Stimulated activated naive CD4-positive, alpha-beta T cell (primary cell): ENCODE data around the gene MACROD2.

ENCODE experiments used
- DNase-seq, 6 experiments: peaks; one replicate each; lab custom pipeline; 2025; lab: John Stamatoyannopoulos, UW

The MACROD2 gene

GRCh38 chr20:14647016-14647415, 651.7 kb downstream of the MACROD2 start:
- DNase-seq: no peak

- DNase-seq: no peak
These were observed 654.3 kb downstream of the MACROD2 start for GRCh38 chr20:14649662-14650061.

DNA sequence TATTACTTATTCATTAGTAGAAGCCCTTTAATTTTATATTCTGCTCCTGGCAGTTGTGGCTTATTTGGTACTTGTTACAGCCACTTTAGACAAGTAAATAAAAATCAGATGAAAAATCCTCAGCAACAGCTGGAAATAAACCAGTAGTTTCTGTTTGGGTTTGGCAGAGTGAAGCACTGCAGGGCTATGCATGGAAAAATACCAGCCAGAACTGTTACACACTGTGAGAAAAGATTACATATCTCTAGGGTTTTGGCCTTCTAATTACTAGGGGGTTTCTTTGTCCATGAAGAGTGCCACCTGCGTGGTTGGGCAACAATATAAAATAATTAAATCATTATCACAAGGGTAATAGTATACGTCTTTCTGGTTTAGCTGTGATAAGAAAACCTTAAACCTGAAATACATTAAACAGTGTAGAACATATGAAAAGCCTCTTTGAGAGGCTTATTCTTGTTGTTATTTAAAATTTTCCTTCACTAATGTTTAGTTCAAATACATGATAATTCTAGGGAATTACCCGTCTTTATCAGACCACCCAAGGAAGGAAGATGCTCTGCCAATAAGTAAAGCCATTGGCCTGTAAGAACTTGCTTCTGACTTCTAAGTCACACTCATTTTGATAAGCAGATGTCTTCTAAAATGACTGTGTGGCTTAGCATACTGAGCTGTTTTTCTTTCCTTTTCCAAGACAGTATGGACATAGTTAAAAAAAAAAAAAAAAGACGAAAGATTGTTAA, 662.1 kb downstream of the MACROD2 start:
- no peak for DNase-seq

DNA sequence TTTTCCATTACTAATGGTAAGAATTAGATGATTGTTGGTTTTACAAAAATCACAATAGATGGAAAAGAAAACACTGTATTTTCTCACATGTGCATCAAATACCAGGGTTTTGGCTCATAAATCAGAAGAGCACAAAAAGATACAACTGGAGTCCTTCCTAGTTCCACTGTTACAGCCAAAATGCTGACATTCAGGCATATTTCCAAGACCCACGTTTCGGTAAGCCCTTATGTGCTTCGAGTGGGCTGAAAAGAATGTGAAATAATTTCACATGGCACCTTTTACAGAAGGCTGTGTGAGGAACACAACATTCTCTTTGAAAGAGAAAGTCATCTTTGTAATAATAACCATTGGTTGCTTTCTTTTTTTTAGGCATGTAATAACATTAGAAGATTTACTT, 668.8 kb downstream of the MACROD2 start:
- DNase-seq: no peak

GRCh38 chr20:14666696-14667095, 671.4 kb downstream of the MACROD2 start:
- no peak for DNase-seq

DNA sequence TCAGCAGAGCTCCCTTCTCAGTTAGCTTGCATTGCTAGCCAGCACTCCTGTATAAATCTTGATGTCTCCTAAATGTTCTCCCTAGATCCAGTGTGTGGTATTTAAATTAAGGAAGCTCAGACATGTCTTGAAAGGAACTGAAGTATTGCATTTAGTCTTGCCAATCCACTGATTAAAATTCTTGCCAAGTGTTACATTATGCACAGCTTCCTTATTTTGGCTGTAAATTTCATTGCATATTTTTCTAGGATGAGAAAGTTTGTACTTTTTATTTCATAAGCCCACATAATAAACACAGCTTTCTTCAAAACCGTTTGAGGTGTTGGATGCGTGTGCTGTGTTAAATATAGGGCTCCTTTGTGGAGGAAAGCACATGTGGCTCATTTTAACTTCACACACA, 671.9 kb downstream of the MACROD2 start:
- no peak for DNase-seq

GRCh38 chr20:14672066-14672465, 676.8 kb downstream of the MACROD2 start:
- no peak for DNase-seq

- DNase-seq: no peak
These were observed 677.8 kb downstream of the MACROD2 start for GRCh38 chr20:14673164-14673563.

DNA sequence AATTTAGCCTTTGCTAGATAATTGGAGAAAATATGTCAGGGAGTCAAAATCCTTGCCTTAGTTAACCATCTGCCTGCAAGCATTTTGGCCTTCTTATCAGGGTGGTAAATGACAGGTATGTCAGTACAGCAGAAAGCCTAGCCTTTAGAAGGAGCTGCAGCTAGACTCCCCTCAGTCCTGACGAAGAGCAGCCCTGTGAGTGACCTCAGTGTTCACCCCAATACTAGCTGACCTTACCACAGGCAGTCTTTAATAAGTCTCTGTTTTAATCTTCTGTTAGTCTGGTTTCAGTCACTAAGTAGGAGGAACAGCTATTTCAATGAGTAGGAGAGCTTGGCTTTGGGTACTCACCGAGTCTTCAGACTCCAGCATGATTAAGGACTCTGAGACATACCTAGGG, 682.1 kb downstream of the MACROD2 start:
- DNase-seq: no peak

DNA sequence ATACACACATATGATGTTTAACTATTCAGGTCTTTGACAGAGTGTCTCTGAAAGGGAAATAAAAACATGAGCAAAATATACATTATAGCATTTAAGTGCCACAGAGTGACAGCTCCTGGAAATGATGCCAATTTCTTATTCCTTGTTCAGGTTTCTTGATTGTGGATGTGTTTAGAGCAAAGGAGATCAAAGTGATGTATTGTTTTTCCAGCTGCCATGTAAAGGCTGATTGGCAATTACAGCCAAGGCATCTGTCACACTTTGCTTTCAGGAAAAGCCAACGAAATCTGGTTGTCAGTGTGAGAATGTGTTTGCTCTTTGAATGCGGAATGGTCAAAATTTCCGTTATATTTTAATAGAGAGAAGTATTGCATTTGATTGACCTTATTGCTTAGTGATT, 689.9 kb downstream of the MACROD2 start:
- DNase-seq: no peak

- DNase-seq: no peak
These were observed 692.0 kb downstream of the MACROD2 start for GRCh38 chr20:14687313-14687712.

DNA sequence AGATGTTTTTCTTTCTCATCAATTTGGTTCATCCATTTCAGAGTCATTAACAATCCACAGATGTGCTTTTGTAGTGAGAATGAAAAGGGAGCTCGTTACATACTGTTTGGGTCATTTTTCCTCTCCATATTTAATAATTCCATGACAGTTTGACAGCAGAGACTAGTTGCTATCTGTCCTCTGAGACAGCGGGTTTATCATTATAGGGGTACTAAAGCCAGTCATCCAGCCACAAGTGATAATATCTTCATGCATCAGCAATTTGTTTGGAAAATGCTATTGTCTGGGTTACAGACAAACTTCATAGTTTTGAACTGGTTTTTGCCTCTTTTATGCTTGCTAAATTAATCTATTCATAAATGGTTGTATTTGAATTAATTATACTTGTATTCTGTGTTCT, 692.7 kb downstream of the MACROD2 start:
- no peak for DNase-seq

GRCh38 chr20:14691994-14692393, 696.7 kb downstream of the MACROD2 start:
- DNase-seq: no peak

GRCh38 chr20:14696478-14696877, 701.2 kb downstream of the MACROD2 start:
- DNase-seq: no peak

DNA sequence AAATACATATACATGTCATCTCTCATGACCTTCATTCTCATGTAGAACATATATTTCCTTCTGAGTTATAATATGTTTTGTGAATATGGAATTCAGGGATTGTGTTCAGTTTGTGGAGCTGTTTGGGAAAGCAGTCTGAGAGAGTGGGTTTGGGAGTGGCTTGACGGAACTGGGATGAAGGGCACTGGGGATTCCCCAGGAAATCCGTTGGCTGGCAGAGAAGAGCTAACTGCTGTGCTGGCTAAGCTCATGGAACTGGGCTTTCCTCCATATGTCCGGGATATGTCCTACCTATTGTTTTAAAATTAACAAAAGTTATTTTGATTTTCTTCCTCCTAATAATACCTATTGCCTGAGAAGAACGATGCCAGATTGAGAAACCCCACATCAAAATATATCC, 701.6 kb downstream of the MACROD2 start:
- DNase-seq: no peak

DNA sequence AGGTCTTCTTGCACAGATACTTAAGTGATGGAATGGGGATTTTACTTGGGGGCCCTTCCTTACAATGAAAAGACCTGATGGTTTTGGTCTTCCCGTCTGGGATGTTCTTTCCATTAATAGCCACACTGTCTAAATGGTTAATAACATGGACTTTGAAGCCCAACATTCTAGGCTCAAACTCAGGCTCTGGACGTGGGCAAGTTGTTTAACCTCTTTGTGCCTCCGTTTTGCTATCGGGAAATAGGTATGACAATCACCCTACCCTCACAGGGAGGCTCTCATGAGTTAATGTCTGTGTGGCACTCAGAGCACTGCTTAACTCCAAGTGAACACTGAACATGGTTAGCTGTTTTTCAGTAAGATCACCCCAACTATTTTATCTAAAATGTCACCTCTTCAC, 702.8 kb downstream of the MACROD2 start:
- DNase-seq: no peak

- no peak for DNase-seq
These were observed 703.5 kb downstream of the MACROD2 start for GRCh38 chr20:14698605-14699373.

GRCh38 chr20:14700639-14700960, 705.3 kb downstream of the MACROD2 start:
- no peak for DNase-seq

DNA sequence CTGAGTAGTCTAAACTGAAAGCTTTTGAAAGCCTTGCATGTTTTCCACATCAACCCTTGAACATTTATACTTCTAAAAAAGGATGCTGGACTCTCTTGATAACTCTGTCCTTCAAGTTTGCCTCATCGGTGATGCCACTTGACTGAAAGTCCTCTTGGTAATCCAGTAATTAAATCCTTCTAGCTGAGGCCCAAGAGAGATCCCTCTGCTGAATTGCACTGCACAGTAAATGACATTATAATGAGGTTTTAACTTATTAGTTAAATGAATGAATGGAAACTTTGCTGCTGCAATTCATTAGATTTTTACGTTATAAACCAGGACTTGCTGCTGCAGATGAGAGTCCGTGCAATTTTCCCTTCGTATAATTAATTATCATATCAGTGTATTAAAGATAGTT, 706.0 kb downstream of the MACROD2 start:
- DNase-seq: no peak

DNA sequence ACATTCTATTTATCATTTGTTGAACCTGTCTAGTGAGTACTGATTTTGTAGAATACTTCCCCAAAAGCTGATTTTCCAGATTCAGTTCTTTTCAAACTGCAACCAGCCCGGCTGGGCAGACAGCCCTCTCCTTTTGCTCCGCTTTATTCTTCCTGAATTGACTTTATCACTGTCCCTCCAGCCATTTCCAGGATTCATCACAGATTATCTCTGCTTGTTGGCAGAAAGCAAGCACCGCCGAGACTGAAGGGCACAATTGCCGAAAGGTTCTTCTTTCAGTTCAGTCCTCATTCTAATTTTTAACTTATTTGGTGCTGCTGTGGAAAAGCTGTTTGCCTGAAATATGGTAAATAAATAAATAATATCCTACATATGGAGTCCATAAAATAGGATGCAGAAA, 711.2 kb downstream of the MACROD2 start:
- DNase-seq: no peak

GRCh38 chr20:14707026-14707680, 711.8 kb downstream of the MACROD2 start:
- no peak for DNase-seq

DNA sequence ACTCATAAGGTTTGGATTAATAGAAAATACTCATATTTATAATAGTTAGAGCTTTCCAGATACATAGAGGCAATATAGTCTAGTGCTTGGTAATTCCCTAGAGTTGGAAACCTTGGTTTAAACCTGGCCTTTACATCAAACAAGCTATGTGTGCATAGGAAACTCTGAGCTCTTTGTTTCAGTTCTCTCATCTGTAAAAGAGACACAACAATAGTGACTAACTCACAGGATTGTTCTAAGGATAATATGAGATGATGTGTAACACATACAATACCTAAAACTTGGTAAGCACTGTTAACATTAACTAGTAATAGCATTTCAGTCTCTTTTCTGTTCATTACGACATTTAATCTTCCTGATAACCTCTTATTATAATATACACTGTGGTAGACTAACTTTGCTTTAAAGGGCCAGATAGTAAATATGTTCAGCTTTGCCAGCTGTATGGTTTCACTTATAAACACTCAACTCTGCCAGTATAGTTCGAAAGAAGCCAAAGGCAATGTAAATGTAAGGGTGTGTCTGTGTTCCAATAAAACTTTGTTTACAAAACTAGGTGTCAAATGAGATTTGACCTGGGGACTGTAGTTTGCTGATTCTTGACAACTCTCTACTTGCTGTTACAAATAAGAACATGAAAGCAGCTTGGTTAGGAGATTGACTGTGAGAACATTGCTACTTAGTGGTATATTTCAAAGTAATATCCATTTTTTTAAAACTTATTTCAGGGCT, 712.7 kb downstream of the MACROD2 start:
- DNase-seq: no peak

GRCh38 chr20:14709439-14709838, 714.1 kb downstream of the MACROD2 start:
- no peak for DNase-seq
